ENCODE data around the gene MAP2K5.

DNA sequence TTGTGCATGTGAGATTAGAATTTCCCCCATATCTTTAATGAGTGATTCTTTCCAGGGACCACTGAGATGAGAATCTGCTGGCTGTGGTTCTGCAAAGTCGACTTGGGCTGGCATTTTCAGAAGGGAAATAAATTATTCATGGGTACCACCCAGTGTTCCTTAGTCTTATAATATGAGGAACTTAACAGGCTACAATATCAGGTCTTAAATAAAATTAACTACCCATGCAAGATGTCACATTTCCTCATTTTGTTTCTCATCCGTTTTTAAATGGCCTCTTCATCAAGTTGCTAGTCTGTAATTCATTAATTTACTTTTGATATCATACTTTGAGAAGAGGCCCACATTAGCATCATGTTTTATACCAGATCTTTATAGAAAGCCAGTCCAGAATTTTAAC lies 224.5 kb downstream of the MAP2K5 start:
- no peak for TF ChIP-seq EZH2 (IDR thresholded peaks at IDR 0.05; ENCODE audit: insufficient read depth, low read length)
- TF ChIP-seq, protein P1, sequence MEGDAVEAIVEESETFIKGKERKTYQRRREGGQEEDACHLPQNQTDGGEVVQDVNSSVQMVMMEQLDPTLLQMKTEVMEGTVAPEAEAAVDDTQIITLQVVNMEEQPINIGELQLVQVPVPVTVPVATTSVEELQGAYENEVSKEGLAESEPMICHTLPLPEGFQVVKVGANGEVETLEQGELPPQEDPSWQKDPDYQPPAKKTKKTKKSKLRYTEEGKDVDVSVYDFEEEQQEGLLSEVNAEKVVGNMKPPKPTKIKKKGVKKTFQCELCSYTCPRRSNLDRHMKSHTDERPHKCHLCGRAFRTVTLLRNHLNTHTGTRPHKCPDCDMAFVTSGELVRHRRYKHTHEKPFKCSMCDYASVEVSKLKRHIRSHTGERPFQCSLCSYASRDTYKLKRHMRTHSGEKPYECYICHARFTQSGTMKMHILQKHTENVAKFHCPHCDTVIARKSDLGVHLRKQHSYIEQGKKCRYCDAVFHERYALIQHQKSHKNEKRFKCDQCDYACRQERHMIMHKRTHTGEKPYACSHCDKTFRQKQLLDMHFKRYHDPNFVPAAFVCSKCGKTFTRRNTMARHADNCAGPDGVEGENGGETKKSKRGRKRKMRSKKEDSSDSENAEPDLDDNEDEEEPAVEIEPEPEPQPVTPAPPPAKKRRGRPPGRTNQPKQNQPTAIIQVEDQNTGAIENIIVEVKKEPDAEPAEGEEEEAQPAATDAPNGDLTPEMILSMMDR (IDR thresholded peaks at IDR 0.05; ENCODE audit: insufficient read depth, low read depth, low read length): no peak

Data from astrocyte (in vitro differentiated cells and primary cell).